GM23338 (cell line): ENCODE data around the gene PLCG2. TPM values are rescaled to one million over a fixed set of nuclear protein-coding genes. Genes with fewer than 3 reads are reported as not detected.

ENCODE experiments used
- CREB1 ChIP-seq: fragments of 250-450 bp; sonication (Bioruptor Pico); IDR thresholded peaks from 2 replicates; pipeline ENCODE4 v1.5.0; 2020; ENCODE audit warnings: low read depth, mild to moderate bottlenecking, moderate library complexity
- ETS1 ChIP-seq: IDR thresholded peaks from 2 replicates; pipeline ENCODE4 v1.6.1; 2016; ENCODE audit warnings: antibody characterized with exemption
- EZH2 ChIP-seq: fragments of 200-600 bp; sonication (generic); IDR thresholded peaks from one replicate; pipeline ENCODE4 v1.8.0; 2017; ENCODE audit warnings: antibody characterized with exemption, mild to moderate bottlenecking, low read depth; ENCODE audit not compliant: unreplicated experiment
- EZH2phosphoT487 ChIP-seq: fragments of 200-600 bp; sonication (generic); IDR thresholded peaks from one replicate; pipeline ENCODE4 v1.8.1; 2018; ENCODE audit warnings: antibody characterized with exemption; ENCODE audit not compliant: unreplicated experiment
- JUNB ChIP-seq: IDR thresholded peaks from one replicate; pipeline ENCODE4 v1.6.1; 2016; ENCODE audit warnings: antibody characterized with exemption; ENCODE audit not compliant: unreplicated experiment
- NANOG ChIP-seq: IDR thresholded peaks from 2 replicates; pipeline ENCODE4 v1.6.1; 2016; ENCODE audit warnings: antibody characterized with exemption, borderline replicate concordance
- POLR2AphosphoS5 ChIP-seq: IDR thresholded peaks from 2 replicates; pipeline ENCODE4 v1.6.1; 2016; ENCODE audit warnings: antibody characterized with exemption, low read depth
- REST ChIP-seq: IDR thresholded peaks from one replicate; pipeline ENCODE4 v1.6.1; 2018; ENCODE audit warnings: antibody characterized with exemption; ENCODE audit not compliant: unreplicated experiment
- STAT1 ChIP-seq: IDR thresholded peaks from one replicate; pipeline ENCODE4 v1.6.1; 2016; ENCODE audit warnings: antibody characterized with exemption; ENCODE audit not compliant: unreplicated experiment
- ZNF114 ChIP-seq: fragments of 250-450 bp; sonication (Bioruptor Pico); IDR thresholded peaks from 2 replicates; pipeline ENCODE4 v1.5.0; 2020; ENCODE audit warnings: mild to moderate bottlenecking, moderate library complexity
- ZNF331 ChIP-seq: fragments of 250-450 bp; sonication (Bioruptor Pico); IDR thresholded peaks from 2 replicates; pipeline ENCODE4 v1.5.0; 2020; ENCODE audit warnings: low read depth, mild to moderate bottlenecking, moderate library complexity
- ZNF462 ChIP-seq: fragments of 250-450 bp; sonication (Bioruptor Pico); IDR thresholded peaks from 2 replicates; pipeline ENCODE4 v1.5.0; 2020; ENCODE audit warnings: mild to moderate bottlenecking, moderate library complexity
- polyA plus RNA-seq: library from polyadenylated mRNA; unstranded; fragments of >200 nt; fragmentation: Nextera tagmentation; extraction: Ambion mirVana; gene quantifications from 2 replicates; pipeline ENCODE4 v1.2.1, GENCODE V29; 2016
- total RNA-seq: library from RNA; depleted of rRNA; stranded (reverse); fragments of >200 nt; shearing (Covaris generic); gene quantifications from 2 replicates; pipeline ENCODE4 v1.2.3, GENCODE V29; 2014

Gene PLCG2
- total and polyA plus RNA-seq, 2 experiments from 2014 or later, result 2.4 to 5.9 TPM

- no peak for TF ChIP-seq ZNF462 (CRISPR knock-in tag)
- TF ChIP-seq NANOG, result no peak
- no peak for TF ChIP-seq REST
- no peak for TF ChIP-seq CREB1 (CRISPR knock-in tag)
- no peak for TF ChIP-seq ZNF331 (CRISPR knock-in tag)
- TF ChIP-seq POLR2AphosphoS5, result no peak
- no peak for TF ChIP-seq JUNB
- no peak for TF ChIP-seq ZNF114 (CRISPR knock-in tag)
- TF ChIP-seq STAT1, result no peak
- no peak for TF ChIP-seq ETS1
- no peak for TF ChIP-seq EZH2phosphoT487
- TF ChIP-seq EZH2, result no peak
These were observed 150.8 kb downstream of the PLCG2 start (continued) for GRCh38 chr16:81929841-81930240.
